Heart right ventricle (tissue), 16 donors: Measurements from ENCODE around the gene C22orf15. TPM values are rescaled to one million over a fixed set of nuclear protein-coding genes. Genes with fewer than 3 reads are reported as not detected.

Experiments used
- ATAC-seq, 8 donors: fragments of 200-7000 bp; cut with Tn5 transposase; one replicate each; pipeline ENCODE4 v1.9.1; 2020; ENCODE audit warnings: mild to moderate bottlenecking in 8 of 8, moderate library complexity in 8 of 8, moderate number of reproducible peaks in 1 of 8
- DNase-seq, 2 donors: peaks; one replicate each; pipeline ENCODE4 v3.0.0-alpha.2; 2020
- H3K27ac ChIP-seq, 10 donors: fragments of 200-600 bp; sonication (generic) in 2 of 10; one replicate each; pipeline versions ENCODE4 v1.5.0 to v1.8.0; 2020 to 2022; ENCODE audit warnings: mild to moderate bottlenecking in 3 of 10
- H3K27me3 ChIP-seq, 7 donors: fragments of 200-600 bp; one replicate each; pipeline ENCODE4 v1.8.0; 2021 to 2022; ENCODE audit warnings: mild to moderate bottlenecking in 2 of 7
- H3K36me3 ChIP-seq, 9 donors: fragments of 200-600 bp; sonication (generic) in 1 of 9; one replicate each; pipeline versions ENCODE4 v1.5.0 to v1.8.0; 2020 to 2022; ENCODE audit warnings: mild to moderate bottlenecking in 2 of 9
- H3K4me1 ChIP-seq, 9 donors: fragments of 200-600 bp; sonication (generic) in 1 of 9; one replicate each; pipeline versions ENCODE4 v1.5.0 to v1.8.0; 2020 to 2022; ENCODE audit warnings: mild to moderate bottlenecking in 4 of 9
- H3K4me3 ChIP-seq, 10 donors: fragments of 200-600 bp; sonication (generic) in 2 of 10; one replicate each; pipeline versions ENCODE4 v1.5.0 to v1.8.0; 2020 to 2022; ENCODE audit warnings: mild to moderate bottlenecking in 7 of 10, moderate library complexity in 2 of 10
- H3K9me3 ChIP-seq, 11 donors: fragments of 200-600 bp in 10 of 11; sonication (generic) in 2 of 11; one replicate each; pipeline versions ENCODE4 v1.5.0 to v1.8.0; 2013 to 2022; ENCODE audit warnings: mild to moderate bottlenecking in 2 of 11, control low read depth in 1 of 11, moderate library complexity in 1 of 11
- WGBS, 2 donors: extraction: QIAGEN DNeasy Blood & Tissue Kit; methylation state at CpG; one replicate each; pipeline ENCODE4 v1.1.7; 2013; ENCODE audit warnings: inconsistent platforms in 1 of 2; 5-methylcytosine and 5-hydroxymethylcytosine counted together
- intact Hi-C, 10 donors: fragments of 100-400 bp; cut with DNase I; formaldehyde crosslinking; loops; one replicate each; pipeline versions ENCODE4 v1.11.1 to v1.14.2; 2022
- polyA plus RNA-seq, 2 donors: library from polyadenylated mRNA; stranded (reverse); fragments of 200-250 nt; gene quantifications; one replicate each; pipeline ENCODE4 v1.2.3, GENCODE V29; 2013
- total RNA-seq, 10 donors: library from RNA; stranded (reverse); fragmentation: NEBNext Ultra II Directional in 3 of 10; extraction: Animal tissue kit (Norgen Biotek cat#: 25700) in 3 of 10; gene quantifications; one replicate each; pipeline versions ENCODE4 v1.2.1 to v1.2.4, GENCODE V29; 2021 to 2023
- TF ChIP-seq, protein P1 (sequence below), 9 donors: fragments of 200-600 bp; sonication (generic) in 2 of 9; IDR thresholded peaks; one replicate each; pipeline versions ENCODE4 v1.5.0 to v1.8.0; 2021 to 2022; ENCODE audit warnings: antibody characterized with exemption in 9 of 9, mild to moderate bottlenecking in 5 of 9, moderate library complexity in 1 of 9
- donor health status: Arrhythmogenic right ventricular cardiomyopathy.
- donor health status: ischemic (EF 13 %, LVEDD 7.1; RV severe dilation, severe dysfunction).
- donor health status: healthy with polysubstance abuse.
- donor health status: DM: no; HTN: yes; CAD: no.
- donor health status: DM: no; HTN: no; CAD: no.
- donor health status: ischemic (EF 25% LVEDD 6.9; RV normal size, moderate dysfunction).
- donor health status: ischemic (EF 25% LVEDD 5.7; RV mildly dilated, moderate dysfunction).
- donor health status: healthy.
- donor health status: DM: yes; HTN: yes; CAD: no.
- donor health status: Ischemic cardiomyopathy.
- donor health status: ischemic (EF 35%, LVEDD 5.7; RV mildly dilated, moderate dysfunction).
- donor health status: nonischemic (EF 11% LVEDD 7.7; RV severe dilation, severe dysfunction).
- donor health status: DM: yes; HTN: yes; CAD: no.
- donor health status: PGD.
- donor health status: ischemic (EF 29% LVEDD 5.4; RV normal size, mild dysfunction).
- donor health status: nonischemic (EF 23%, LVEDD 6.1; RV moderate dilation, normal function).

The C22orf15 gene
- total and polyA plus RNA-seq, 12 donors = 0.12 to 0.66 TPM; not detected in 10

GRCh38 chr22:23742505-23743264 lies 20.1 kb upstream of the C22orf15 start:
- DNase-seq = peak in 1 of 2 donors; percentile 51
- peaks cover 0 to 43% (median 17%) of the 10 kb centered on the region in 9 donors for H3K36me3 ChIP-seq
- intact Hi-C loops = no loop called here
- peak; percentile 57 to 93 (median 86) for ATAC-seq
- peak overlapping the region in 5 of 10 donors; percentile 13 to 68 (median 34) for H3K27ac ChIP-seq
- peaks cover 0 to 3% (median 0%) of the 10 kb centered on the region in 11 donors for H3K9me3 ChIP-seq
- TF ChIP-seq, protein P1, sequence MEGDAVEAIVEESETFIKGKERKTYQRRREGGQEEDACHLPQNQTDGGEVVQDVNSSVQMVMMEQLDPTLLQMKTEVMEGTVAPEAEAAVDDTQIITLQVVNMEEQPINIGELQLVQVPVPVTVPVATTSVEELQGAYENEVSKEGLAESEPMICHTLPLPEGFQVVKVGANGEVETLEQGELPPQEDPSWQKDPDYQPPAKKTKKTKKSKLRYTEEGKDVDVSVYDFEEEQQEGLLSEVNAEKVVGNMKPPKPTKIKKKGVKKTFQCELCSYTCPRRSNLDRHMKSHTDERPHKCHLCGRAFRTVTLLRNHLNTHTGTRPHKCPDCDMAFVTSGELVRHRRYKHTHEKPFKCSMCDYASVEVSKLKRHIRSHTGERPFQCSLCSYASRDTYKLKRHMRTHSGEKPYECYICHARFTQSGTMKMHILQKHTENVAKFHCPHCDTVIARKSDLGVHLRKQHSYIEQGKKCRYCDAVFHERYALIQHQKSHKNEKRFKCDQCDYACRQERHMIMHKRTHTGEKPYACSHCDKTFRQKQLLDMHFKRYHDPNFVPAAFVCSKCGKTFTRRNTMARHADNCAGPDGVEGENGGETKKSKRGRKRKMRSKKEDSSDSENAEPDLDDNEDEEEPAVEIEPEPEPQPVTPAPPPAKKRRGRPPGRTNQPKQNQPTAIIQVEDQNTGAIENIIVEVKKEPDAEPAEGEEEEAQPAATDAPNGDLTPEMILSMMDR (IDR thresholded peaks at IDR 0.05) = no peak
- H3K4me1 ChIP-seq = peaks cover 0 to 21% (median 12%) of the 10 kb centered on the region in 9 donors
- 52 to 56% methylated on average over 7 of the region's 7 CpGs for WGBS, 2 donors
- no peak overlapping the region for H3K4me3 ChIP-seq
- H3K27me3 ChIP-seq = no peaks in the 10 kb centered on the region

- Histone ChIP-seq H3K27me3 (no peaks in the 10 kb centered on the region), H3K36me3 (peaks cover 0 to 43% (median 17%) of the 10 kb centered on the region in 9 donors), H3K4me1 (peaks cover 0 to 21% (median 12%) of the 10 kb centered on the region in 9 donors), H3K9me3 (peaks cover 0 to 3% (median 0%) of the 10 kb centered on the region in 11 donors), H3K27ac (peak overlapping the region in 3 of 10 donors; percentile 17 to 68 (median 48)), H3K4me3 (no peak overlapping the region)
- DNase-seq (peak in 1 of 2 donors; percentile 39), ATAC-seq (peak in 2 of 8 donors; percentile 14 to 27)
- intact Hi-C loops = no loop called here
- WGBS, 2 donors = 67 to 85% methylated on average over 2 of the region's 2 CpGs
- TF ChIP-seq, protein P1 (IDR thresholded peaks at IDR 0.05) = no peak
Observed at GRCh38 chr22:23743303-23743705, 19.5 kb upstream of the C22orf15 start.

- Histone ChIP-seq H3K4me1 (peaks cover 0 to 21% (median 12%) of the 10 kb centered on the region in 9 donors), H3K36me3 (peaks cover 0 to 43% (median 17%) of the 10 kb centered on the region in 9 donors), H3K4me3 (no peak overlapping the region), H3K27ac (no peak overlapping the region), H3K27me3 (no peaks in the 10 kb centered on the region), H3K9me3 (peaks cover 0 to 3% (median 0%) of the 10 kb centered on the region in 11 donors)
- DNase-seq (no peak), ATAC-seq (no peak)
- TF ChIP-seq, protein P1 (IDR thresholded peaks at IDR 0.05) = no peak
- intact Hi-C loops = no loop called here
- 95 to 97% methylated on average over 13 of the region's 13 CpGs for WGBS, 2 donors
Observed at GRCh38 chr22:23744001-23744400, 18.8 kb upstream of the C22orf15 start.

DNA sequence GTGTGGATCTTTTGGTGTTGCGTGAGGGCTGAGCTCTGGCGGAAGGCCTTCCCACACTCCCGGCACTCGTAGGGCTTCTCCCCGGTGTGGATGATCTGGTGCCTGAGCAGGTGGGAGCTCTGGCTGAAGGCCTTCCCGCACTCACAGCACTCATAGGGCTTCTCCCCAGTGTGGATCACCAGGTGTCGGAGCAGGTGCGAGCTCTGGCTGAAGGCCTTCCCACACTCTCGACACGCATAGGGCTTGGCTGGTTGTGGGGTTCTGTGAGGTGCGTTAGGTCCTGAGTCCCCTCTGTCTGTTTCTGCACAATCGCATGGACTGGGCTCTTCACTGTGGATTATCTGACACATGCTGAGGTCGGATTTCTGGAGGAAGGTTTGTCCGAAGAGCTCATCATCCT lies 18.3 kb upstream of the C22orf15 start:
- no peak overlapping the region for H3K27ac ChIP-seq
- H3K36me3 ChIP-seq = peaks cover 0 to 43% (median 17%) of the 10 kb centered on the region in 9 donors
- peaks cover 0 to 3% (median 0%) of the 10 kb centered on the region in 11 donors for H3K9me3 ChIP-seq
- H3K4me3 ChIP-seq = no peak overlapping the region
- no peak for DNase-seq
- no peaks in the 10 kb centered on the region for H3K27me3 ChIP-seq
- TF ChIP-seq, protein P1 (IDR thresholded peaks at IDR 0.05) = no peak
- intact Hi-C loops = no loop called here
- WGBS, 2 donors = 98% methylated on average over 14 of the region's 14 CpGs
- H3K4me1 ChIP-seq = peaks cover 0 to 22% (median 12%) of the 10 kb centered on the region in 9 donors
- no peak for ATAC-seq
